Measurements from ENCODE around the gene FGG.

DNA sequence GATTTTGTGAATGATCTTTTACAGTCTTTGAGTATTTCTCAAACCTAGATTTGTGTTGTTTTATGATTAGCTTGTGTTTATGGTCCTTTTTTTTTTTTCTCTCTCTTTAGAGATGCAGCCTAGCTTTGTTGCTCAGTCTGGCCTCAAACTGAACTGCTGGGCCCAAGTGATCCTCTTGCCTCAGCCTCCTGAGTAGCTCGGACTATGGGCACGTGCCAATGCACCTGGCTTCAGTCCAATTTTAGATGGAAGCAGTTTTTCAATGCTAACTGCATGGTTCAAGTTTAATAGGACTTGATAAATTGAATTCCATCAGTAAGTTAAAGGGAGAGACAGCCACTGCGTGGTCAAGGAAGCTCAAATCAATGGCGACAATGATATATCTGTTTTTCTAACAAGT lies 3.8 kb upstream of the FGG start:
- TF ChIP-seq EP300 (IDR thresholded peaks at IDR 0.05; ENCODE audit: low read depth) = no peak
- no peak for TF ChIP-seq POLR2AphosphoS5 (IDR thresholded peaks at IDR 0.05)

All from transverse colon (tissue), 3 donors.